HG02970 (cell line): Measurements from ENCODE around the gene ZNFX1.
A peak's percentile ranks its signal among the peaks of the same experiment; 100 is the strongest.
"Not testable (repeated sequence)": the region's sequence is repeated elsewhere in the genome, so short reads cannot be mapped to it uniquely, and the experiment has no call there.

ENCODE experiments used
- ATAC-seq: cut with Tn5 transposase; IDR thresholded peaks from one replicate; pipeline ENCODE4 v1.9.1; 2021; ENCODE audit warnings: mild to moderate bottlenecking, moderate library complexity, moderate number of reproducible peaks; ENCODE audit not compliant: unreplicated experiment, low FRiP score

The ZNFX1 gene

GRCh38 chr20:49219091-49219923 lies 58.5 kb downstream of the ZNFX1 start, which contains the start of gene DDX27:
DDX27 (plus strand) TSS chr20:49219416; CDS start chr20:49219449, 33 bp downstream.
- peak; percentile 88 for ATAC-seq

GRCh38 chr20:49218739-49219090 lies 59.1 kb downstream of the ZNFX1 start:
- ATAC-seq: not testable (repeated sequence)

GRCh38 chr20:49216991-49217578 lies 60.8 kb downstream of the ZNFX1 start:
- ATAC-seq: no peak

GRCh38 chr20:49215232-49215631 lies 62.6 kb downstream of the ZNFX1 start:
- no peak for ATAC-seq

GRCh38 chr20:49214571-49214970 lies 63.3 kb downstream of the ZNFX1 start:
- ATAC-seq: no peak

- ATAC-seq: no peak
Observed at GRCh38 chr20:49210757-49211110, 67.1 kb downstream of the ZNFX1 start.

GRCh38 chr20:49210101-49210756 lies 67.6 kb downstream of the ZNFX1 start:
- no peak for ATAC-seq

GRCh38 chr20:49207076-49207475 lies 70.8 kb downstream of the ZNFX1 start:
- no peak for ATAC-seq

- ATAC-seq: no peak
Observed at GRCh38 chr20:49203746-49204145, 74.1 kb downstream of the ZNFX1 start.

GRCh38 chr20:49203011-49203410 lies 74.8 kb downstream of the ZNFX1 start:
- ATAC-seq: no peak

GRCh38 chr20:49199729-49200293 lies 78.0 kb downstream of the ZNFX1 start:
- no peak for ATAC-seq

- not testable (repeated sequence) for ATAC-seq
Observed at GRCh38 chr20:49192944-49193518, 84.8 kb downstream of the ZNFX1 start.
